ENCODE measurements around the gene SLC2A4RG. TPM values are rescaled to one million over a fixed set of nuclear protein-coding genes. Genes with fewer than 3 reads are reported as not detected.

SLC2A4RG gene
- total RNA-seq, 1 donor from 2014 or later = 38.3 TPM

Other genes starting within 250 kb of the SLC2A4RG start
- gene EEF1A2, start 240.7 kb upstream of the SLC2A4RG start, total RNA-seq = 0.80 and 1.1 TPM in 2 replicates
- gene PPDPF, start 219.0 kb upstream of the SLC2A4RG start, total RNA-seq = 117 and 122 TPM in 2 replicates
- 0.16 and 0.29 TPM in 2 replicates for gene PTK6, start 202.4 kb upstream of the SLC2A4RG start, total RNA-seq
- gene SRMS, start 192.0 kb upstream of the SLC2A4RG start, total RNA-seq = not detected in 2 replicates
- 0.15 and 0.26 TPM in 2 replicates for gene FNDC11, start 185.6 kb upstream of the SLC2A4RG start, total RNA-seq
- 17.9 and 18.9 TPM in 2 replicates for gene HELZ2, start 165.5 kb upstream of the SLC2A4RG start, total RNA-seq
- gene GMEB2, start 112.7 kb upstream of the SLC2A4RG start, total RNA-seq = 13.4 and 13.7 TPM in 2 replicates
- 5.3 and 5.5 TPM in 2 replicates for gene STMN3, start 86.4 kb upstream of the SLC2A4RG start, total RNA-seq
- 54.4 and 55.5 TPM in 2 replicates for gene RTEL1, start 81.5 kb upstream of the SLC2A4RG start, total RNA-seq
- gene TNFRSF6B, start 43.1 kb upstream of the SLC2A4RG start, total RNA-seq = not detected in 2 replicates
- gene ARFRP1, start 31.8 kb upstream of the SLC2A4RG start, total RNA-seq = 71.8 and 73.5 TPM in 2 replicates
- 34.5 and 36.7 TPM in 2 replicates for gene ZGPAT, start 31.7 kb upstream of the SLC2A4RG start, total RNA-seq
- 12.1 TPM in 2 replicates for gene LIME1, start 3.1 kb upstream of the SLC2A4RG start, total RNA-seq
- 1.1 and 1.2 TPM in 2 replicates for gene ZBTB46, start 91.5 kb downstream of the SLC2A4RG start, total RNA-seq
- gene ABHD16B, start 121.7 kb downstream of the SLC2A4RG start, total RNA-seq = not detected in 2 replicates
- gene TPD52L2, start 125.5 kb downstream of the SLC2A4RG start, total RNA-seq = 65.9 and 73.2 TPM in 2 replicates
- 47.5 and 48.2 TPM in 2 replicates for gene DNAJC5, start 155.3 kb downstream of the SLC2A4RG start, total RNA-seq
- gene UCKL1, start 216.6 kb downstream of the SLC2A4RG start, total RNA-seq = 48.7 and 49.3 TPM in 2 replicates
- gene ZNF512B, start 230.2 kb downstream of the SLC2A4RG start, total RNA-seq = 28.0 and 28.3 TPM in 2 replicates
- 29.4 and 34.9 TPM in 2 replicates for gene SAMD10, start 239.9 kb downstream of the SLC2A4RG start, total RNA-seq
- 82.3 and 83.6 TPM in 2 replicates for gene PRPF6, start 241.4 kb downstream of the SLC2A4RG start, total RNA-seq